NCI-H2171 treated with DMSO at 0.1 percent for 48 hours (cell line): ENCODE data around the gene MYLIP.

Experiments
- DNase-seq: peaks from one replicate; lab custom pipeline; 2025; lab: John Stamatoyannopoulos, UW

The MYLIP gene

GRCh38 chr6:16128759-16129622, at the start of gene MYLIP:
Gene MYLIP, plus strand, starts transcription at chr6:16129086. Its CDS starts 237 bp downstream, at chr6:16129323.
- DNase-seq: peak; percentile 95

- DNase-seq: no peak
Measured at GRCh38 chr6:16079354-16079753, 49.5 kb upstream of the MYLIP start.

- DNase-seq: no peak
Measured at GRCh38 chr6:16080204-16080603, 48.7 kb upstream of the MYLIP start.

GRCh38 chr6:16081326-16081725, 47.6 kb upstream of the MYLIP start:
- no peak for DNase-seq

GRCh38 chr6:16082361-16082760, 46.5 kb upstream of the MYLIP start:
- DNase-seq: no peak

GRCh38 chr6:16086965-16087364, 41.9 kb upstream of the MYLIP start:
- DNase-seq: no peak

GRCh38 chr6:16087386-16087785, 41.5 kb upstream of the MYLIP start:
- DNase-seq: no peak

GRCh38 chr6:16088409-16088808, 40.5 kb upstream of the MYLIP start:
- DNase-seq: no peak

GRCh38 chr6:16089232-16090062, 39.4 kb upstream of the MYLIP start:
- DNase-seq: no peak

- no peak for DNase-seq
Measured at GRCh38 chr6:16090452-16090851, 38.4 kb upstream of the MYLIP start.

GRCh38 chr6:16090920-16091319, 38.0 kb upstream of the MYLIP start:
- DNase-seq: no peak

- no peak for DNase-seq
Measured at GRCh38 chr6:16092140-16092539, 36.7 kb upstream of the MYLIP start.

GRCh38 chr6:16092990-16093389, 35.9 kb upstream of the MYLIP start:
- no peak for DNase-seq

- no peak for DNase-seq
Measured at GRCh38 chr6:16095180-16095579, 33.7 kb upstream of the MYLIP start.

- DNase-seq: no peak
Measured at GRCh38 chr6:16097382-16098171, 31.3 kb upstream of the MYLIP start.

- no peak for DNase-seq
Measured at GRCh38 chr6:16098211-16098610, 30.7 kb upstream of the MYLIP start.

- DNase-seq: no peak
Measured at GRCh38 chr6:16102208-16102607, 26.7 kb upstream of the MYLIP start.

GRCh38 chr6:16103722-16104121, 25.2 kb upstream of the MYLIP start:
- DNase-seq: peak; percentile 85

- peak; percentile 74 for DNase-seq
Measured at GRCh38 chr6:16104624-16105433, 24.1 kb upstream of the MYLIP start.

- DNase-seq: no peak
Measured at GRCh38 chr6:16105854-16106253, 23.0 kb upstream of the MYLIP start.
